Suprapubic skin (tissue), 4 donors: Measurements from ENCODE around the gene DAD1. TPM values are rescaled to one million over a fixed set of nuclear protein-coding genes. Genes with fewer than 3 reads are reported as not detected.
"Not testable (repeated sequence)": the region's sequence is repeated elsewhere in the genome, so short reads cannot be mapped to it uniquely, and the experiment has no call there.

Source experiments
- DNase-seq, 2 donors: peaks; one replicate each; pipeline ENCODE4 v3.0.0-alpha.2; 2019; ENCODE audit warnings: low spot score in 2 of 2
- H3K27ac ChIP-seq: fragments of 200-600 bp; sonication (generic); one replicate; pipeline ENCODE4 v1.5.1; 2019
- H3K27me3 ChIP-seq: fragments of 200-600 bp; sonication (generic); one replicate; pipeline ENCODE4 v1.5.1; 2019
- H3K36me3 ChIP-seq: fragments of 200-600 bp; sonication (generic); one replicate; pipeline ENCODE4 v1.5.1; 2019
- H3K4me1 ChIP-seq: fragments of 200-600 bp; sonication (generic); one replicate; pipeline ENCODE4 v1.5.1; 2019
- H3K4me3 ChIP-seq: fragments of 200-600 bp; sonication (generic); one replicate; pipeline ENCODE4 v1.5.1; 2019; ENCODE audit warnings: mild to moderate bottlenecking
- H3K9me3 ChIP-seq: fragments of 200-600 bp; sonication (generic); one replicate; pipeline ENCODE4 v1.5.1; 2019
- EP300 ChIP-seq: sonication (generic); formaldehyde crosslinking; IDR thresholded peaks from one replicate; pipeline ENCODE4 v1.6.1; 2017; ENCODE audit warnings: antibody characterized with exemption
- POLR2A ChIP-seq, 2 donors: fragments of 450-650 bp; IDR thresholded peaks; one replicate each; pipeline ENCODE4 v1.6.1; 2017; ENCODE audit warnings: antibody characterized with exemption in 2 of 2, mild to moderate bottlenecking in 2 of 2, moderate library complexity in 2 of 2
- POLR2AphosphoS5 ChIP-seq, 3 donors: sonication (generic); formaldehyde crosslinking; IDR thresholded peaks; one replicate each; pipeline ENCODE4 v1.6.1; 2017; ENCODE audit warnings: antibody characterized with exemption in 3 of 3
- WGBS: methylation state at CpG from one replicate; pipeline ENCODE4 v1.1.5; 2018; 5-methylcytosine and 5-hydroxymethylcytosine counted together
- total RNA-seq, 4 donors: library from RNA; depleted of rRNA; stranded (reverse); fragments of >200 nt; gene quantifications; one replicate each; pipeline ENCODE4 v1.1.0, GENCODE V29; 2016
- TF ChIP-seq, protein P1 (sequence below), 2 donors: fragments of 200-600 bp in 1 of 2; fragments of 450-650 bp in 1 of 2; sonication (generic) in 1 of 2; IDR thresholded peaks; one replicate each; pipeline ENCODE4 v1.5.1; 2016 to 2019; ENCODE audit warnings: antibody characterized with exemption in 2 of 2, mild to moderate bottlenecking in 1 of 2, moderate library complexity in 1 of 2

The DAD1 gene
- total RNA-seq, 4 donors from 2014 or later: 110 to 212 (median 187) TPM

DNA sequence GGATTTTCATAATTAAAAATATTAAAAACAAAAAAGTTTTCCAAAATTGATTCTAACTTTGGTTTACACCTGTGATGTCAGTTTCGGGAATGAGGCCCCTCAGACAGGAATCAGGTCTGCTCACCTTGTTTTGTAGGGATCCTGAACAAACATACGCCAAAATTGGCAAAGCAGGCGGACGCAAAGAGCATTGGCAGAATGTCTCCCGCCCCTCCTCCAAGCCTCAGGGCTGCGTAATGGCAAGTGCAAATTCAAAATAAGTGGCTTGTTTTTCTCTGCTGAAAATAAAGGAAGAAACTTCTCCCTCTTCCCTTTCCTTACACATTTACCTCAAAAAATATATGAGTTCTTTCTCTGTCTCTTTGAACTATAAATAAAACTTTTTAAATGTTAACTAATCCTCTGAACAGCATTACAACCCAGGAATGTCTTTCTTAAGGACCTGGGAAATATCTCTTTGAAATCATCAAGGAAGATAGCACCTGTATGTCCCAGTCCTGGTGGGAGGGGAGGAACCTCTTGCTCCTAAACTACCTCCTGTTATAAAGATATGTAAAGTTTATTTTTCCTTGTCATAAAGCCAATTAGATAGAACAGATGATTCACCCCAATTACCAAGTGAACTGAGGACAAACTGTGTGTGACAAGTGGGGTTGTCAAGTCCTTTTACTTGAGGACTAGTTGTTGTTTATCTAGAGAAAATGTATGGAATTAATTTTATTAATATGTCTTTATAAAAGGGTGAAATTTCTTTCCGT lies 38.7 kb upstream of the DAD1 start:
- Histone ChIP-seq H3K27ac (no peak overlapping the region), H3K4me1 (no peaks in the 10 kb centered on the region), H3K9me3 (no peaks in the 10 kb centered on the region), H3K27me3 (no peaks in the 10 kb centered on the region), H3K36me3 (no peaks in the 10 kb centered on the region), H3K4me3 (no peak overlapping the region)
- no peak for DNase-seq
- WGBS: 60% methylated on average over 7 of the region's 7 CpGs
- TF ChIP-seq EP300: no peak
- no peak for TF ChIP-seq POLR2A (IDR thresholded peaks at IDR 0.05)
- TF ChIP-seq POLR2AphosphoS5 (IDR thresholded peaks at IDR 0.05): no peak
- TF ChIP-seq, protein P1, sequence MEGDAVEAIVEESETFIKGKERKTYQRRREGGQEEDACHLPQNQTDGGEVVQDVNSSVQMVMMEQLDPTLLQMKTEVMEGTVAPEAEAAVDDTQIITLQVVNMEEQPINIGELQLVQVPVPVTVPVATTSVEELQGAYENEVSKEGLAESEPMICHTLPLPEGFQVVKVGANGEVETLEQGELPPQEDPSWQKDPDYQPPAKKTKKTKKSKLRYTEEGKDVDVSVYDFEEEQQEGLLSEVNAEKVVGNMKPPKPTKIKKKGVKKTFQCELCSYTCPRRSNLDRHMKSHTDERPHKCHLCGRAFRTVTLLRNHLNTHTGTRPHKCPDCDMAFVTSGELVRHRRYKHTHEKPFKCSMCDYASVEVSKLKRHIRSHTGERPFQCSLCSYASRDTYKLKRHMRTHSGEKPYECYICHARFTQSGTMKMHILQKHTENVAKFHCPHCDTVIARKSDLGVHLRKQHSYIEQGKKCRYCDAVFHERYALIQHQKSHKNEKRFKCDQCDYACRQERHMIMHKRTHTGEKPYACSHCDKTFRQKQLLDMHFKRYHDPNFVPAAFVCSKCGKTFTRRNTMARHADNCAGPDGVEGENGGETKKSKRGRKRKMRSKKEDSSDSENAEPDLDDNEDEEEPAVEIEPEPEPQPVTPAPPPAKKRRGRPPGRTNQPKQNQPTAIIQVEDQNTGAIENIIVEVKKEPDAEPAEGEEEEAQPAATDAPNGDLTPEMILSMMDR (IDR thresholded peaks at IDR 0.05): no peak

DNA sequence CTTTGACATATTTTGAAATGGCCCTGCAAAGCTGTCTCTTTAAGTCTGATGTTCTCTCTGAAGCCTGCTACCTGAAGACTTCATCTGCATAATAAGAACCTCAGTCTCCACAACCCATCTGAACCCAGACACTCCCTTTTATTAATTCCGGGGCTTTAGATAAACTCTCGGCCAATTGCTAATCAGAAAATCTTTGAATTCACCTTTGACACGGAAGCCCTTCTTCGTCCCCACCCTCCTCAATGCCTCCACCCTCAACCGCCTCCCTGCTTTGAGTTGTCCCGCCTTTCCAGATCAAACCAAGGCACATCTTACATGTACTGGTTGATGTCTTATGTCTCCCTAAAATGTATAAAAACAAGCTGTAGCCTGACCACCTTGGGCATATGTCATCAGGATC lies 37.6 kb upstream of the DAD1 start:
- no peak overlapping the region for H3K27ac ChIP-seq
- 82% methylated on average over 6 of the region's 6 CpGs for WGBS
- H3K27me3 ChIP-seq: no peaks in the 10 kb centered on the region
- H3K4me1 ChIP-seq: no peaks in the 10 kb centered on the region
- no peak overlapping the region for H3K4me3 ChIP-seq
- no peak for DNase-seq
- H3K36me3 ChIP-seq: no peaks in the 10 kb centered on the region
- no peaks in the 10 kb centered on the region for H3K9me3 ChIP-seq
- TF ChIP-seq POLR2AphosphoS5 (IDR thresholded peaks at IDR 0.05) (no peak), EP300 (no peak), POLR2A (IDR thresholded peaks at IDR 0.05) (no peak)
- TF ChIP-seq, protein P1 (IDR thresholded peaks at IDR 0.05): no peak

DNA sequence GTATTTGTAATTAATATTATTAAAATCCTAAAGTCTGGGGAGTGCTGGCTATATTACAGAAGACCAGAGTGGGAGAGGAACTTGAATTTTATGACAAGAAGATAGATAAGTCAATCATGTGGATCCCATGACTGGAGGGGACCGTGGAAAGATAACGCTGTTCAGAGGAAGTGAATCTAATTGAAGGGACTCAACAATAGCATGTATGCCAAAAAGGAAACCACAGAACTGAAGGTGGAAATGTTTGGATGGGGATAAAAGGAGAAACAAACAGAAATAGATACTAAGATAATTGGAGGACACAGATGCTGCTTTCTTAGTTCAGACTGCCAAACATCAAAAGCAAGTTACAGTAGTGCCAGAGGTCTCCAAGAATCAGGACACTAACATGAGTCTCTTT lies 34.0 kb upstream of the DAD1 start:
- DNase-seq: no peak
- Histone ChIP-seq H3K27me3 (no peaks in the 10 kb centered on the region), H3K4me1 (no peaks in the 10 kb centered on the region), H3K36me3 (no peaks in the 10 kb centered on the region), H3K9me3 (no peaks in the 10 kb centered on the region), H3K27ac (no peak overlapping the region), H3K4me3 (no peak overlapping the region)
- 16% methylated on average over 2 of the region's 2 CpGs for WGBS
- no peak for TF ChIP-seq EP300
- no peak for TF ChIP-seq POLR2AphosphoS5 (IDR thresholded peaks at IDR 0.05)
- TF ChIP-seq POLR2A (IDR thresholded peaks at IDR 0.05): no peak
- TF ChIP-seq, protein P1 (IDR thresholded peaks at IDR 0.05): no peak

DNA sequence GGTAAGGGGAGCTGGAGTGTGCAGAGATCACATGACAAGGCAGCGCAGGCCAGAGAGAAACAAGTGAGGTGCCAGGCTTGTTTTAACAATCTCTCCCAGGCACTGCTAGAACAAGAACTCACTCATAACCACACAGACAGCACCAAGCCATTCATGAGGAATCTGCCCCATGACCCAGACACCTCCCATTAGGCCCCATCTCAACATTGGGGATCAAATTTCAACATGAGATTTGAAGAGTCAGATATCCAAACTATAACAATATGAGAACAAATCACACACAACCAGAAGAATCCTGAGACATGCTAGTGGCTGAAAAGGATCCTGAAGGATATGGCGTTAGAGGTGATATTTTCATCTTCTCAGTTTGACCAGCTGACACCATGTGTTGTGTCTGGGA lies 33.2 kb upstream of the DAD1 start:
- no peak overlapping the region for H3K27ac ChIP-seq
- no peaks in the 10 kb centered on the region for H3K36me3 ChIP-seq
- no peak overlapping the region for H3K4me3 ChIP-seq
- TF ChIP-seq POLR2A (IDR thresholded peaks at IDR 0.05) (no peak), EP300 (no peak), POLR2AphosphoS5 (IDR thresholded peaks at IDR 0.05) (no peak)
- TF ChIP-seq, protein P1 (IDR thresholded peaks at IDR 0.05): no peak
- H3K27me3 ChIP-seq: no peaks in the 10 kb centered on the region
- no peaks in the 10 kb centered on the region for H3K9me3 ChIP-seq
- WGBS: 88% methylated on average over 2 of the region's 2 CpGs
- no peaks in the 10 kb centered on the region for H3K4me1 ChIP-seq
- no peak for DNase-seq

DNA sequence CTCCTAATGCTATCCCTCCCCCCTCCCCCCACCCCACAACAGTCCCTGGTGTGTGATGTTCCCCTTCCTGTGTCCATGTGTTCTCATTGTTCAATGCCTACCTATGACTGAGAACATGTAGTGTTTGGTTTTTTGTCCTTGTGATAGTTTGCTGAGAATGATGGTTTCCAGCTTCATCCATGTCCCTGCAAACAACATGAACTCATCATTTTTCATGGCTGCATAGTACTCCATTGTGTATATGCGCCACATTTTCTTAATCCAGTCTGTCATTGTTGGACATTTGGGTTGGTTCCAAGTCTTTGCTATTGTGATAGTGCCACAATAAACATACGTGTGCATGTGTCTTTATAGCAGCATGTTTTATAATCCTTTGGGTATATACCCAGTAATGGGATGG lies 26.7 kb upstream of the DAD1 start:
- 97% methylated on average over 2 of the region's 2 CpGs for WGBS
- not testable (repeated sequence) for H3K4me3 ChIP-seq, H3K27me3 ChIP-seq, H3K27ac ChIP-seq, H3K9me3 ChIP-seq, DNase-seq
- H3K36me3 ChIP-seq: peaks cover 17% of the 10 kb centered on the region
- peaks cover 11% of the 10 kb centered on the region for H3K4me1 ChIP-seq
